Endometrium (tissue), 2 donors: ENCODE results near the gene FRMPD2.
"Not testable (repeated sequence)": the region's sequence is repeated elsewhere in the genome, so short reads cannot be mapped to it uniquely, and the experiment has no call there.

ENCODE experiments used
- FAIRE-seq: peaks from 2 replicates; lab custom pipeline; 2012; peaks lifted over from hg19 to GRCh38; lab: Jason Lieb, UNC
- donor health status: control.
- donor health status: control.

The FRMPD2 gene

DNA sequence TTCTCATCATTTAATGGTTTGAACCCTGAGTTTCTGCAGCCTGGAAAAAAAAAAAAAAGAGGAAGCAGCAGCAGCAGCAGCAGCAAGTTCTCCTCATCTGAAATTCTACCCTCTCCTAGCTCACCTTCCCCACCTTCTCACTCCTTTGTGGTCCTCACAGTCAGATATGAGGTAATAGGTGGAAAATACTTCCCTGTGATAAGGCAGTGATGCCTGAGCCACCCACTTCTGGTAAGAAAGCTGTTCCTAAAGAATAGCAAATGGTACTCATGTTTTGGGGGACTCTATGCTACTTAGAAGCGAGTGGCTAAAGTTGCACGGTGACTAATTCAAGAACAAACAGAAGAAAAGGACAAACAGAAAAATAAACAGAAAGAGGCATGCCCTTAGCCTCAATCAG, 148.2 kb downstream of the FRMPD2 start:
- not testable (repeated sequence) for FAIRE-seq

DNA sequence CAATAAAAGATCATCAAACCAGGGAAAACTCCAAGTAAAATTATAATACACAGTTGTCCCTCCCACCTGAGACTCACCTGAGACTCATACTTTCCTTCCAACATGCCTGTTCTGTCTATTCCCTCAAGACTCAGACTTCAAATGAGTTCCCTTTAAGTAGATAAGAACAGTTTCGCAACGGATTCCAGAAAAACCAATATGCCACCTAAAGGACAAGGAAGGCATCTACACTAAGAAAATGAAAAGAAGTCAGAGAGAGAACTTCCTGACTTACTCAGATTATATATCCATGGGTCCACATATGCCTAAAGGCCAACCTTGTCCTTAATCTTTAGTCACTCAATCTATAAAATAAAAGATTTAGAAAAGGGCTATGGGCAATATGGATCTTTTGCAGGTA, 148.9 kb downstream of the FRMPD2 start:
- FAIRE-seq = not testable (repeated sequence)

DNA sequence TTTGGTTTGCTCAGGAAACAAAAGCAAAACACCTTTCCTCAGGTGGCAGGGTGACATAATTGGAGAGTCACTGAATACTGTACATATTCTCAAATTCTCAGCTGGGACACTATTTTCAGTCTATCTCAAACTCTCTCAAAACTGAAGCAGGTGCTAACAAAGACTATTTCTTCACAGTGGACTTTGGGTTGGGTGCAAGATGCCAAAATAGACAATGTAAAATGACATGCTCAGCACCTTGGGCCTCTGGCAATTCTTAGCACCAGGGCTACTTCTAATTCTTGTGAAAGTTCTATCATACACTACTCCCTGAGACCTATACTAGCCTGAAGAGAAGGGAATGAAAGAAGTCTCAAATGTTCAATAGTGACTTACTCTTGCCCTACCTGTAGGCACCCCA, 151.9 kb downstream of the FRMPD2 start:
- FAIRE-seq = not testable (repeated sequence)

DNA sequence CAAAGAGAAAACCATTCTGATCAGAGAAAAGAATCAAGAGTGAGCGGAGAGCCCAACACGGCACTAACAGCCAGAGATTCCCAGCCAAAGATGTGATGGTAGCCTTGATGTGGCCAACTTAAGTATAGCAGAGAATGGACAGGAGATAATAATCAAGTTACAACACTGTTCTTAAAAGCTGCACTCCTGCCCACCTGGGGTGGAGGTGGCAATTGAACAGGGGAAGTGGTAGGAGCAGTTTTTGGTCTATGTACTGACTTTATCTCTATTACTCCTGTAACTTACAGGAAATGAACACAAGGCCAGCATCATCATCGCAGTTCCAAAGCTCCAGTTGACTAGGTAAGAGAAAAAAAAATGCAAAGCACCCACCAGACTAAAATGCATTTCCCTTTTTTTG, 164.2 kb downstream of the FRMPD2 start:
- not testable (repeated sequence) for FAIRE-seq
